ENCODE data around the gene ZNF518A. TPM values are rescaled to one million over a fixed set of nuclear protein-coding genes. Genes with fewer than 3 reads are reported as not detected.

ZNF518A gene
- total and polyA plus RNA-seq, 2 donors (not counting 3 experiments of a cell fraction or from before 2014, with no cell fraction given) = 2.9 to 12.1 TPM

DNA sequence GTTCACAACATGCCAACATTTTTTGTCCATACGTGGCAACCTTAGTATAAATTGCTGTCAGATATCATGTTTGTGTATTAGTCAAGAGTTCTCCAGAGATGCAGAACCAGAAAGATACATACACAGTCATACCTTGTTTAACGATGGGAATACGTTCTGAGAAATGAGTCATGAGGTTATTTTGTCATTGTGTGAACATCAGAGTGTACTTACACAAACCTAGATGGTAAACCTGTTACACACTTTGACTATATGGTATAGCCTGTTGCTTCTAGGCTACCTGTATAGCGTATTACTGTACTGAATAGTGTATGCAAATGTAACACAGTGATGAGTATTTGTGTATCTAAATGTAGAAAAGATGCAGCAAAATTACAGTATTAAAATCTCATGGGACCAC lies 22.3 kb downstream of the ZNF518A start:
- CTCF ChIA-PET = no interaction called here
- FAIRE-seq = no peak
- Histone ChIP-seq H4K20me1 (replicated peaks; ENCODE audit: control insufficient read depth, extremely low read depth, insufficient read depth, low read length) (no peaks in the 10 kb centered on the region), H3K27ac (ENCODE audit: insufficient read depth, low read depth, low read length) (no peak overlapping the region), H3K9ac (replicated peaks; ENCODE audit: extremely low read depth, insufficient read depth, low read length) (no peak overlapping the region), H2AFZ (ENCODE audit: low read depth, low read length) (no peak overlapping the region), H3K9me1 (replicated peaks; ENCODE audit: control insufficient read depth, extremely low read depth, insufficient read depth, low read length) (no peaks in the 10 kb centered on the region), H3K4me3 (replicated peaks in 1 of 3; ENCODE audit: insufficient read depth in 1 of 3, low read depth in 1 of 3, low read length in 3 of 3) (no peak overlapping the region), H3K4me2 (ENCODE audit: insufficient read depth, low read length) (no peak overlapping the region), H3K9me3 (replicated peaks; ENCODE audit: control insufficient read depth, insufficient read depth, low read length) (no peaks in the 10 kb centered on the region), H3K79me2 (ENCODE audit: control insufficient read depth, insufficient read depth, low read length) (no peaks in the 10 kb centered on the region), H3K36me3 (ENCODE audit: control insufficient read depth in 2 of 2, extremely low read depth in 1 of 2, insufficient read depth in 2 of 2, low read length in 2 of 2) (peaks cover 4 to 5% of the 10 kb centered on the region in 2 experiments), H3K4me1 (ENCODE audit: control insufficient read depth, extremely low read depth, insufficient read depth, low read length) (no peaks in the 10 kb centered on the region), H3K27me3 (ENCODE audit: control insufficient read depth in 2 of 2, insufficient read depth in 2 of 2, low read length in 2 of 2) (no peaks in the 10 kb centered on the region)
- BruUV-seq (replicated peaks) = no TSS peak
- TF ChIP-seq EZH2 (IDR thresholded peaks at IDR 0.05; ENCODE audit: borderline replicate concordance, low read depth, low read length, severe bottlenecking) (no peak), FOS (IDR thresholded peaks at IDR 0.05; ENCODE audit: borderline replicate concordance, insufficient read depth, low read length) (no peak), JUN (IDR thresholded peaks at IDR 0.05; ENCODE audit: borderline replicate concordance, insufficient read depth, insufficient read length, low read depth) (no peak), POLR2A (IDR thresholded peaks at IDR 0.05; ENCODE audit: low read depth, low read length) (no peak), GATA2 (IDR thresholded peaks at IDR 0.05; ENCODE audit: insufficient read depth, insufficient read length, low read depth, low read length) (no peak), POLR2AphosphoS5 (IDR thresholded peaks at IDR 0.05; ENCODE audit: insufficient read depth, low read depth, low read length) (no peak), MYC (IDR thresholded peaks at IDR 0.05; ENCODE audit: low read depth, low read length) (no peak)
- TF ChIP-seq, protein P1, sequence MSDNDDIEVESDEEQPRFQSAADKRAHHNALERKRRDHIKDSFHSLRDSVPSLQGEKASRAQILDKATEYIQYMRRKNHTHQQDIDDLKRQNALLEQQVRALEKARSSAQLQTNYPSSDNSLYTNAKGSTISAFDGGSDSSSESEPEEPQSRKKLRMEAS (IDR thresholded peaks at IDR 0.05; ENCODE audit: insufficient read depth, insufficient read length) = no peak
- TF ChIP-seq, protein P2, sequence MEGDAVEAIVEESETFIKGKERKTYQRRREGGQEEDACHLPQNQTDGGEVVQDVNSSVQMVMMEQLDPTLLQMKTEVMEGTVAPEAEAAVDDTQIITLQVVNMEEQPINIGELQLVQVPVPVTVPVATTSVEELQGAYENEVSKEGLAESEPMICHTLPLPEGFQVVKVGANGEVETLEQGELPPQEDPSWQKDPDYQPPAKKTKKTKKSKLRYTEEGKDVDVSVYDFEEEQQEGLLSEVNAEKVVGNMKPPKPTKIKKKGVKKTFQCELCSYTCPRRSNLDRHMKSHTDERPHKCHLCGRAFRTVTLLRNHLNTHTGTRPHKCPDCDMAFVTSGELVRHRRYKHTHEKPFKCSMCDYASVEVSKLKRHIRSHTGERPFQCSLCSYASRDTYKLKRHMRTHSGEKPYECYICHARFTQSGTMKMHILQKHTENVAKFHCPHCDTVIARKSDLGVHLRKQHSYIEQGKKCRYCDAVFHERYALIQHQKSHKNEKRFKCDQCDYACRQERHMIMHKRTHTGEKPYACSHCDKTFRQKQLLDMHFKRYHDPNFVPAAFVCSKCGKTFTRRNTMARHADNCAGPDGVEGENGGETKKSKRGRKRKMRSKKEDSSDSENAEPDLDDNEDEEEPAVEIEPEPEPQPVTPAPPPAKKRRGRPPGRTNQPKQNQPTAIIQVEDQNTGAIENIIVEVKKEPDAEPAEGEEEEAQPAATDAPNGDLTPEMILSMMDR (IDR thresholded peaks at IDR 0.05; ENCODE audit: extremely low read depth in 1 of 2, insufficient read depth in 1 of 2, low read depth in 1 of 2, low read length in 2 of 2) = no peak
- intact Hi-C loops (cut with micrococcal nuclease) = no loop called here
- dilution Hi-C loops (cut with MboI; ENCODE audit: extremely low pct_ligation_motif_present, low sequenced_read_pairs) = no loop called here
- POLR2A ChIA-PET = no interaction called here
- no peak for DNase-seq (ENCODE audit: low read depth, low spot score)

Measured in endothelial cell of umbilical vein (primary cell).